CD4-positive, alpha-beta T cell treated with Interleukin-1 beta for 1 hour (primary cell): ENCODE results near the gene DQX1.
A peak's percentile ranks its signal among the peaks of the same experiment; 100 is the strongest.
"Not testable (repeated sequence)": the region's sequence is repeated elsewhere in the genome, so short reads cannot be mapped to it uniquely, and the experiment has no call there.

Experiments
- DNase-seq, 2 donors: peaks; one replicate each; pipeline ENCODE4 v3.0.0-alpha.2; 2020 to 2022

Gene DQX1

DNA sequence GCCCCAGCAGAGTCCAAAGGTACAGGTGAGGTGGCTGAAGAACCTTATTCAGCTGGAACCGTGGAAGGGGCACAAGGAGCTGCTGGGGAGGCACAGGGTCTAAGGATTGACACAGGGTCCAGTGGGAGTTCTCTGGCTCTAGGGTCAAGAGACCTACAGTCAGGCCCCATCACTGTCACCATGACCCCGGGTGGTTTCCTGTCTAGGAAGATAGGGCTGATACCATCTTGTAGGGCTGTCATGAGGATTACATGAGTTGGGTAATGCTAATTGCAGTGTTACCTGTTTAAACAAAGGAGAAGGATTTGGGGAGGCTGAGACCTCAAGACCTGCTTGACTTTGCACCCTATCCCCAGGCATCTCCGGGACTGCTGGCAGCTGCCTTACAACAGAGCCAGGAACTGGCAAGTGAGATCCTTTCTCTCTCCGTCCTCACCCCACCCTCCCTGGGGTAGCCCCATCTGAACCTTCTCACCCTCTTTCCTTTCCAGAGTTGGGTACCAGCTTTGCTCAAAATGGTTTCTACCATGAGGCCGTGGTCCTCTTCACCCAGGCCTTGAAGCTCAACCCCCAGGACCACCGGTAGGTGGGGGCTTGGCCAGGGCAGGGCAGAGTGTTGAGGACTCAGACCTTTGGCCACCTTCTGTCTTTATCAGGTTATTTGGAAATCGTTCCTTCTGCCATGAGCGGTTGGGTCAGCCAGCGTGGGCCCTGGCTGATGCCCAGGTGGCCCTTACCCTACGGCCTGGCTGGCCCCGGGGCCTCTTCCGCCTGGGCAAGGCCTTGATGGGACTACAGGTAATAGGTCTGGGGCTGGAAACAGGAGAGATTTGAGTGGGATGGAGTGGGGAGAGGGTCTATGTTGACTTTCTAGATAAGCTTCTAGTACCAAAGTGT, 34.1 kb downstream of the DQX1 start:
- DNase-seq, result no peak

DNA sequence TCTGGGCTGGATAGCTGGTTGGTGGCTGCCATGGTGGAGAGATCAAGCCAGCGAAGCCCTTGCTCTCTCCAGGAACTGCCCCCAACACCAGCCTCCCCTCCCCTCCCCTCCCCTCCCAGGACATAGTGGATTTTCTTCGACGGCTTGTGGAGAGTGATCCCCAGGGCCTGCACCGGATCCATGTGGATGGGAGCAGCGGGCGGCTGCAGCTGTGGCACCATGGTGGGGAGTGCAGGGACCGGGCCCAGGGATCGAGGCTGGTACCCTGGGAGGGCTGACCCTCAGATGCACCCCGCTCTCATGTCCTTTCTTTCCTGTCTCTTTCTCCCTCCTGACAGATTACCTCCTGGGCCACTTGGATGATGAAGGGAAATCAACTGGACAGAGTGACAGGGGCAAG, 36.1 kb downstream of the DQX1 start:
- DNase-seq, result no peak

DNA sequence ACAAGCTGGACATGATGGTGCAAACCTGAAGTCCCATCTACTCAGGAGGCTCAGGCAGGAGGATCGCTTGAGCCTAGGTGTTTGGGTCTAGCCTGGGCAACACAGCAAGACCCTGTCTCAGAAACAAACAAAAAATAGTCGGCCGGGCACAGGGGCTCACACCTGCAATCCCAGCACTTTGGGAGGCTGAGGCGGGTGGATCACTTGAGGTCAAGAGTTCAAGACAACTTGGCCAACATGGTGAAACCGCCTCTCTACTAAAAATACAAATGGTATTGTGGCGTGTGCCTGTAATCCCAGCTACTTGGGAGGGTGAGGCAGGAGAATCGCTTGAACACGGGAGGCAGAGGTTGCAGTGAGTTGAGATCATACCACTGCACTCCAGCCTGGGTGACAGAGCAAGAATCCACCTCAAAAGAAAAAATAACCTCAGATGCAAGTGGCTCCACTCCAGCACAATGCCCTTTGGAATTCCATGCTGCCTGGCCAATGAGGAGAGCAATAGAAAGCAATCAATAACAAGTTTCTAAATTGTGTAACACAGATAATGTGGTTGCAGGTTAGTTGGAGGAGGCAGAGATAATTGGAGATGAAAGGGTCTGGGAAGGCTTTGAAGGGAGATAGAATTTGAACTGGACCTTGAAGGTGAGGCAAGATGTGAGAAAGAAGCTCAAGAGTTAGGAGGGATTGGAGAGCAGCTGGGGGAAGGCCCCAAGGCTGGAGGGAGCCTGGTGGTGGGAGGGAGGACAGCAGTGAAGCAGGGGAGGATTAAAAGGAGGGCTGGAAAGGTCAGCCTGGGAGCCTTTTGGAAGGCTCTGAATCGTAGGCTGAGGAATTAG, 37.2 kb downstream of the DQX1 start:
- DNase-seq, result no peak

DNA sequence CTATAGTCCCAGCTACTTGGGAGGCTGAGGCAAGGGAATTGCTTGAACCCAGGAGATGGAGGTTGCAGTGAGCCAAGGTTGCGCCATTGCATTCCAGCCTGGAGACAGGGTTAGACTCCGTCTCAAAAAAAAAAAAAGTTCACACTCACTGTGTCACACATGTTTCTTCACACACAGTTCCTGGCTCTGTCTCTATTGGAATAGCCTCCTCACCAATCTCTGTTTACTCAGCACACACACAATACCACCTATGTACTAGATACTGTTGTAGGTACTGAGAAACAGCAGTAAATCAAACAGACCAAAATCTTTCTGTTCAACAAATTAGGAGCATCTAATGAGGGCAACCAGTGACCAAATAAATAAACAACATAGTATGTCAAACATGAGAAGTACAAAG, 39.9 kb downstream of the DQX1 start:
- no peak for DNase-seq

GRCh38 chr2:74483675-74484164, 42.3 kb downstream of the DQX1 start:
- DNase-seq, result not testable (repeated sequence)

GRCh38 chr2:74482801-74483674, 43.0 kb downstream of the DQX1 start, which contains the start of the genes CCDC142 and TTC31:
Gene CCDC142, minus strand, starts transcription at chr2:74482998. Its CDS starts 161 bp downstream, at chr2:74482837.
Gene TTC31, plus strand, starts transcription at chr2:74483081. Its CDS starts 15 bp downstream, at chr2:74483096.
- DNase-seq, result peak; percentile 93 to 95

DNA sequence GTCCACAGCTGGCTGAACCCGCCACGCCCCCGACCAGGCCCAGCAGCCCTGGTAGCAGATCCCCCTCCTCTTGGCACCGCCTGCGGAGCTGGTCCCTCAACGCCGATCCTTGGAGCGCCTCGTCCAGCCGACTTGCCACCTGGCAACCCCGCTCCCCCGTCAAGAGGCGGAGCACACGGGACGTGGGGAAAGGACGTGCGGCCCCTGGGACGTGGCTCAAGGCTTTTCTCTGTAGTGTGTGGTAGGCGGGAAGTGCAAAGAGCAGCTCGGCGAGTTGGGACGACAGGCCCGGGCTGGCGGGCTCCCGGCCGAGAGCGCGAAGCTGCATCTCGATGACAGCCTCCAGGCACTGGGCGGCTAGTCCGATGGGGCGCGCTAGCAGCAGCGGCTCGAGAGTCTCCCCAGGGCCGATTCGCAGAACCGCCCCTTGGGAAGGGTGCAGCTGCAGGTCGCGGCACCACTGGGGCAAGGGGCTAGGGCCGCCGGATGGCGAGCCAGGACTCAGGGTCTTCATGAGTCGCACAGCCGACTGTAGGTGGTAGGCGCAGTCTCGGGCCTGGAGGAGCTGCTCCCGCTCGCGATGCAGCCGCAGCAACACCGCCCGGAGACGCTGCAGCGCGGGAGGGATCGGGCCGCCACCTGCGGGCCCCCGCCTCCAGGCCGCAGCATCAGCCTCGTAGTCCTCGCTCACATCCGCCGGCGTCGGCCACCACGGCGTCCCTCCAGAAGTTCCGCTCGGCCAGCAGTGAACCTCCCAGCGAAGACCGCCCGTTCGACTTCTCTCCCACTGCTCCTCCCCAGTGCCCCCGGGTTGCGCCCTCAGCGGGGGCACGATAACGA, 43.9 kb downstream of the DQX1 start:
- DNase-seq, result peak; percentile 60 to 65

- DNase-seq, result no peak
Measured at GRCh38 chr2:74481431-74481830, 44.6 kb downstream of the DQX1 start.

DNA sequence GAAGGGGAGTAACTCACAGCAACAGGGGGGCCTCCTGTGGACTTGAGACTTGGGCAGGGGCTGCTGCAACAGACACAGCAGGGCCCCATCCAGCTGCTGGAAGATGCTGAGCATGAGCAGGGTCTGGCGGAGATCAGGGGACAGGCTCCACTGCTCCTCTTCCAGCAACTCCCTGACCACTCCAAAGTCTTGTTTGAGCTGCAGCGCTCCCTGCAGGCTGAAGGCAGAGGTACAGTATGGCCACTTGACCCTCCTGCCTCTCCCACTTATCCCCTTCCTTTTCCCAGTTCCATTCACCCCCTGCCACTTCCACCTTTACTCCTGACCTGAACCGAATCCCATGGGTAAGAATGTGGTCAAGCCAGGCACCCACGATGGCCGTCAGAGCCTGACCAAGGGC, 51.1 kb downstream of the DQX1 start:
- DNase-seq, result no peak

DNA sequence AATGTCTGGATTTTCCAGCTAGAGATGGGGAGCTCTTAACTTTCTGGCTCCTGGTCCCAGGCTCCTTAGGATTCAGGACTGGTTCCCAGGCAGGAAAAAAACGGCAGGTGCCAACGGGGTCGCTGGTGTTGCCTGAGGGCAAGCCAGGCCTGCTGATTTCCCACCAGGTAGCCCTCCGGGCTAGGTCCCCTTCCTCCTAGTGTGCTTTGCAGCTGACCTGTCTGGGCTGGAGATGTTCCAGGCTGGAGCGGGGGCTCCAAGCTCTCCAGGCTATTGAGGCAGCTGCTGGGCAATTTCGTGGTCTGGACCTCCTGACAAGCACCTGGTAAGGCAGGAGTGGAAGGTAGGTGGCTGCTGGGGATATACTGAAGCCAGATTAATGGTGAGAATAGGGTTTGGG, 51.5 kb downstream of the DQX1 start:
- no peak for DNase-seq

DNA sequence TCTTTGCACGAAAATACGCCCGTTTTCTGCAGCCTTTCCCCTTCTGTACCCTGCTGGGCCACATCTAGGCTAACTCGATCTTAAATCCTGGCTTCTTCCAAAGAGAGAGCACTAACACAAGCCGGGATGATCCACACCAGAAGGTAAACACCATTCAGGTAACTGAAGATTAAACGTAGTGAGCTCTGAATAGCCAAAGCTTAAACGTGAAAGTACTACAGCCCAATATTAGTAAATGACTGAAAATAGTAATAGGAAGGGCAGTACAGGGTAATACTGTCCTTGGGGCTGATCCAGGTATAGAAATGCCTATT, 53.1 kb downstream of the DQX1 start:
- no peak for DNase-seq

GRCh38 chr2:74472086-74472944, 53.7 kb downstream of the DQX1 start, which contains the start of gene MRPL53:
Gene MRPL53, minus strand, starts transcription at chr2:74472680. Its CDS starts 20 bp downstream, at chr2:74472660.
- peak; percentile 95 to 96 for DNase-seq

DNA sequence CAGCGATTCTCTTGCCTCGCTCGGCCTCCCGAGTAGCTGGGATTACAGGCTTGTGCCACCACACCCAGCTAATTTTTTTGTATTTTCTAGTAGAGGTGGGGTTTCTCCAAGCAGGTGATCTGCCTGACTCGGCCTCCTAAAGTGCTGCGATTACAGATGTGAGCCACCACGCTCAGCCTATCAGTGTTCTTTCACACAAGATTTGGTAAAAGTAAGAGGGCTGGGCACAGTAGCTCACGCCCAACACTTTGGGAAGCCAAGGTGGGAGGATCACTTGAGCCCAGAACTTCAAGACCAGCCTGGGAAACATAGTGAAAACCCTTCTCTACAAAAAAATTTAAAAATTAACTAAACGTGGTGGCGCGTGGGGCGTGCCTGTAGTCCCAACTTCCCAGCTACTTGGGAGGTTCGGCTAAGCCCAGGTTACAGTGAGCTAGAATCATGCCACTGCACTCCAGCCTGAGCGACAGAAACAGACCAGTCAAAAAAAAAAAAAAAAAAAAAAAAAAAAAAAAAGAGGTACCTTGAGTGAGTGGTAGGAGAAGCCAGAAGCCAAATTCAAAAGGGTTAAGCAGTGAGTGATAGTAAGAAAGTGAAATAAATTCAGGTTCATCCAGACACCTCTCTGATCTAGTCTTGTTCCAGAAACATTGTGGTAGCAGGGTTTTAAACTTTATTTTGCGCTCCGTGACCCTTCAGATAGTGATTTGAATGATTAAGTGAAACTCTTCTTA, 54.5 kb downstream of the DQX1 start:
- no peak for DNase-seq

- not testable (repeated sequence) for DNase-seq
Measured at GRCh38 chr2:74470742-74471141, 55.3 kb downstream of the DQX1 start.
